ENCODE data around the gene ABCA9. TPM values are rescaled to one million over a fixed set of nuclear protein-coding genes. Genes with fewer than 3 reads are reported as not detected.
"Not testable (repeated sequence)": the region's sequence is repeated elsewhere in the genome, so short reads cannot be mapped to it uniquely, and the experiment has no call there.

The ABCA9 gene
- polyA plus RNA-seq, 2 of the 4 experiments (the other 2 are of a cell fraction): 0.01 TPM; not detected in 1

DNA sequence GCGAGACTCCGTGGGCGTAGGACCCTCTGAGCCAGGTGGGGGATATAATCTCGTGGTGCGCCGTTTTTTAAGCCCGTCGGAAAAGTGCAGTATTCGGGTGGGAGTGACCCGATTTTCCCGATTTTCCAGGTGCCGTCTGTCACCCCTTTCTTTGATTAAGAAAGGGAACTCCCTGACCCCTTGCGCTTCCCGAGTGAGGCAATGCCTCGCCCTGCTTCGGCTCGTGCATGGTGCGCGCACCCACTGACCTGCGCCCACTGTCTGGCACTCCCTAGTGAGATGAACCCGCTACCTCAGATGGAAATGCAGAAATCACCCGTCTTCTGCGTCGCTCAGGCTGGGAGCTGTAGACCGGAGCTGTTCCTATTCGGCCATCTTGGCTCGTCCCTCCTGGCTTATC, 56.0 kb downstream of the ABCA9 start:
- H3K4me1 ChIP-seq; H3K4me2 ChIP-seq; H3K4me3 ChIP-seq; DNase-seq (ENCODE audit: low read depth in 1 of 2, low spot score in 1 of 2); H3K27ac ChIP-seq; POLR2A ChIA-PET; FAIRE-seq; ATAC-seq; H3K9me3 ChIP-seq: not testable (repeated sequence)
- CTCF ChIA-PET: interaction anchor here (1.0 kb wide), 1 partner anchor 8 kb away, joined by 4 read pairs; no protein-coding TSS in a partner anchor
- 68% methylated on average over 24 of the region's 27 CpGs for WGBS (ENCODE audit: missing lambda C conversion rate)

DNA sequence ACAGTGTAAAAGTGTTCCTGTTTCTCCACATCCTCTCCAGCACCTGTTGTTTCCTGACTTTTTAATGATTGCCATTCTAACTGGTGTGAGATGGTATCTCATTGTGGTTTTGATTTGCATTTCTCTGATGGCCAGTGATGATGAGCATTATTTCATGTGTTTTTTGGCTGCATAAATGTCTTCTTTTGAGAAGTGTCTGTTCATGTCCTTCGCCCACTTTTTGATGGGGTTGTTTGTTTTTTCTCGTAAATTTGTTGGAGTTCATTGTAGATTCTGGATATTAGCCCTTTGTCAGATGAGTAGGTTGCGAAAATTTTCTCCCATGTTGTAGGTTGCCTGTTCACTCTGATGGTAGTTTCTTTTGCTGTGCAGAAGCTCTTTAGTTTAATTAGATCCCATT, 61.0 kb downstream of the ABCA9 start:
- H3K4me3 ChIP-seq; ATAC-seq; DNase-seq (ENCODE audit: low read depth in 1 of 2, low spot score in 1 of 2); H3K4me1 ChIP-seq; H3K4me2 ChIP-seq; CTCF ChIA-PET; H3K27ac ChIP-seq; POLR2A ChIA-PET; H3K9me3 ChIP-seq; FAIRE-seq: not testable (repeated sequence)
- 45% methylated on average over 3 of the region's 3 CpGs for WGBS (ENCODE audit: missing lambda C conversion rate)

- H3K27ac ChIP-seq: no peak overlapping the region
- DNase-seq (ENCODE audit: low read depth in 1 of 2, low spot score in 1 of 2) (peak in 1 of 2 experiments; percentile 25), ATAC-seq (peak in 1 of 2 experiments; percentile 70; a peak in 2 of 6 replicates), FAIRE-seq (no peak)
- H3K4me1 ChIP-seq: no peaks in the 10 kb centered on the region
- no peaks in the 10 kb centered on the region for H3K9me3 ChIP-seq
- TF ChIP-seq JUNB (IDR thresholded peaks at IDR 0.05): no peak
- TF ChIP-seq NPAS2 (CRISPR knock-in tag; IDR thresholded peaks at IDR 0.05; ENCODE audit: borderline replicate concordance): no peak
- no peak for TF ChIP-seq CHD2 (IDR thresholded peaks at IDR 0.05; ENCODE audit: low read length, partially characterized antibody)
- no peak for TF ChIP-seq MAFK (IDR thresholded peaks at IDR 0.05; ENCODE audit: partially characterized antibody)
- no peak for TF ChIP-seq FOSB (CRISPR knock-in tag; IDR thresholded peaks at IDR 0.05)
- TF ChIP-seq, protein P1, sequence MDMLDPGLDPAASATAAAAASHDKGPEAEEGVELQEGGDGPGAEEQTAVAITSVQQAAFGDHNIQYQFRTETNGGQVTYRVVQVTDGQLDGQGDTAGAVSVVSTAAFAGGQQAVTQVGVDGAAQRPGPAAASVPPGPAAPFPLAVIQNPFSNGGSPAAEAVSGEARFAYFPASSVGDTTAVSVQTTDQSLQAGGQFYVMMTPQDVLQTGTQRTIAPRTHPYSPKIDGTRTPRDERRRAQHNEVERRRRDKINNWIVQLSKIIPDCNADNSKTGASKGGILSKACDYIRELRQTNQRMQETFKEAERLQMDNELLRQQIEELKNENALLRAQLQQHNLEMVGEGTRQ (IDR thresholded peaks at IDR 0.05): no peak
- TF ChIP-seq ZC3H11A (IDR thresholded peaks at IDR 0.05): no peak
- TF ChIP-seq HOXA7 (CRISPR knock-in tag; IDR thresholded peaks at IDR 0.05): no peak
- no peak for TF ChIP-seq RAD21 (conservative IDR thresholded peaks at IDR 0.05 in 1 of 2, IDR thresholded peaks at IDR 0.05 in 1 of 2)
- TF ChIP-seq, protein P2, sequence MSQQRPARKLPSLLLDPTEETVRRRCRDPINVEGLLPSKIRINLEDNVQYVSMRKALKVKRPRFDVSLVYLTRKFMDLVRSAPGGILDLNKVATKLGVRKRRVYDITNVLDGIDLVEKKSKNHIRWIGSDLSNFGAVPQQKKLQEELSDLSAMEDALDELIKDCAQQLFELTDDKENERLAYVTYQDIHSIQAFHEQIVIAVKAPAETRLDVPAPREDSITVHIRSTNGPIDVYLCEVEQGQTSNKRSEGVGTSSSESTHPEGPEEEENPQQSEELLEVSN (IDR thresholded peaks at IDR 0.05; ENCODE audit: borderline replicate concordance, low read depth): no peak
- no peak for TF ChIP-seq HOXB13 (CRISPR knock-in tag; IDR thresholded peaks at IDR 0.05; ENCODE audit: low read depth)
- TF ChIP-seq, protein P3, sequence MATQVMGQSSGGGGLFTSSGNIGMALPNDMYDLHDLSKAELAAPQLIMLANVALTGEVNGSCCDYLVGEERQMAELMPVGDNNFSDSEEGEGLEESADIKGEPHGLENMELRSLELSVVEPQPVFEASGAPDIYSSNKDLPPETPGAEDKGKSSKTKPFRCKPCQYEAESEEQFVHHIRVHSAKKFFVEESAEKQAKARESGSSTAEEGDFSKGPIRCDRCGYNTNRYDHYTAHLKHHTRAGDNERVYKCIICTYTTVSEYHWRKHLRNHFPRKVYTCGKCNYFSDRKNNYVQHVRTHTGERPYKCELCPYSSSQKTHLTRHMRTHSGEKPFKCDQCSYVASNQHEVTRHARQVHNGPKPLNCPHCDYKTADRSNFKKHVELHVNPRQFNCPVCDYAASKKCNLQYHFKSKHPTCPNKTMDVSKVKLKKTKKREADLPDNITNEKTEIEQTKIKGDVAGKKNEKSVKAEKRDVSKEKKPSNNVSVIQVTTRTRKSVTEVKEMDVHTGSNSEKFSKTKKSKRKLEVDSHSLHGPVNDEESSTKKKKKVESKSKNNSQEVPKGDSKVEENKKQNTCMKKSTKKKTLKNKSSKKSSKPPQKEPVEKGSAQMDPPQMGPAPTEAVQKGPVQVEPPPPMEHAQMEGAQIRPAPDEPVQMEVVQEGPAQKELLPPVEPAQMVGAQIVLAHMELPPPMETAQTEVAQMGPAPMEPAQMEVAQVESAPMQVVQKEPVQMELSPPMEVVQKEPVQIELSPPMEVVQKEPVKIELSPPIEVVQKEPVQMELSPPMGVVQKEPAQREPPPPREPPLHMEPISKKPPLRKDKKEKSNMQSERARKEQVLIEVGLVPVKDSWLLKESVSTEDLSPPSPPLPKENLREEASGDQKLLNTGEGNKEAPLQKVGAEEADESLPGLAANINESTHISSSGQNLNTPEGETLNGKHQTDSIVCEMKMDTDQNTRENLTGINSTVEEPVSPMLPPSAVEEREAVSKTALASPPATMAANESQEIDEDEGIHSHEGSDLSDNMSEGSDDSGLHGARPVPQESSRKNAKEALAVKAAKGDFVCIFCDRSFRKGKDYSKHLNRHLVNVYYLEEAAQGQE (IDR thresholded peaks at IDR 0.05): no peak
- no peak for TF ChIP-seq EP300 (IDR thresholded peaks at IDR 0.05)
- CTCF ChIA-PET: interaction anchor here (1.1 kb wide), 1 partner anchor 219 kb away, joined by 3 read pairs; no protein-coding TSS in a partner anchor
- H3K4me2 ChIP-seq: no peak overlapping the region
- WGBS (ENCODE audit: missing lambda C conversion rate): 3% methylated on average over 4 of the region's 4 CpGs
- H3K4me3 ChIP-seq: no peak overlapping the region
- POLR2A ChIA-PET: no interaction called here
These were observed 67.6 kb downstream of the ABCA9 start for GRCh38 chr17:68993112-68993511.

DNA sequence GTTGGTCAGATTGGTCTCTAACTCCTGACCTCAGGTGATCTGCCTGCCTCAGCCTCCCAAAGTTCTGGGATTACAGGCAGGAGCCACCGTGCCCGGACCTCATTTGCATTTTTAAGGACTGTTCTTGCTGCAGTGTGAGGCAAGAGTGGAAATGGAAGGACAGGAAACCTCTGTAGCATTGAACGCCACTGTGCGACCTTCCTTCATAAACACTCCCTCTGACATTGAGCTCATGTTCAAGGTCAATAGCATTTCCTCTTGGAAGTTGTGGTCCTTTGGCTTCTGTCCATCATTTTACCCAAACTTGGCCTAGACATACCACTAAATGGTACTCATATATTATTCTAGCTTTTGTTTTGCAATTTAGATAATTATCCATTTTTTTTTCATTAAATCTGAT, 72.8 kb downstream of the ABCA9 start:
- 46% methylated on average over 4 of the region's 4 CpGs for WGBS (ENCODE audit: missing lambda C conversion rate)
- no peaks in the 10 kb centered on the region for H3K9me3 ChIP-seq
- POLR2A ChIA-PET: no interaction called here

More for the DNA sequence above, 72.8 kb downstream of the ABCA9 start:
- ATAC-seq (no peak), FAIRE-seq (no peak), DNase-seq (ENCODE audit: low read depth in 1 of 2, low spot score in 1 of 2) (no peak)
- H3K4me2 ChIP-seq: no peak overlapping the region
- H3K4me1 ChIP-seq: no peaks in the 10 kb centered on the region
- TF ChIP-seq ESRRA (IDR thresholded peaks at IDR 0.05; ENCODE audit: borderline replicate concordance, low read length) (no peak), JUN (IDR thresholded peaks at IDR 0.05) (no peak), MAZ (IDR thresholded peaks at IDR 0.05; ENCODE audit: borderline replicate concordance, low read depth, low read length) (no peak), EP300 (IDR thresholded peaks at IDR 0.05) (no peak), FOSB (CRISPR knock-in tag; IDR thresholded peaks at IDR 0.05) (no peak), RAD21 (conservative IDR thresholded peaks at IDR 0.05 in 1 of 2, IDR thresholded peaks at IDR 0.05 in 1 of 2) (no peak), TFCP2L1 (CRISPR knock-in tag; IDR thresholded peaks at IDR 0.05) (no peak), FOXS1 (CRISPR knock-in tag; IDR thresholded peaks at IDR 0.05) (no peak)
- TF ChIP-seq, protein P1 (IDR thresholded peaks at IDR 0.05): no peak
- CTCF ChIA-PET: interaction anchor here (1.1 to 1.2 kb wide), 2 partner anchors 23 to 214 kb away, joined by 3 to 4 read pairs; no protein-coding TSS in a partner anchor
- H3K4me3 ChIP-seq: no peak overlapping the region
- no peak overlapping the region for H3K27ac ChIP-seq

Data from A549 (cell line).